T-helper 1 cell (primary cell): ENCODE measurements around the gene SCAMP3.
A peak's percentile ranks its signal among the peaks of the same experiment; 100 is the strongest.
"Not testable (repeated sequence)": the region's sequence is repeated elsewhere in the genome, so short reads cannot be mapped to it uniquely, and the experiment has no call there.

ENCODE experiments used
- DNase-seq, 5 donors: peaks; one replicate each; pipeline ENCODE4 v3.0.0-alpha.2; 2012 to 2020
- total RNA-seq, 4 donors: gene quantifications; one replicate each; lab custom pipeline; 2026; lab: John Stamatoyannopoulos, UW

The SCAMP3 gene
- total RNA-seq: 30.1 to 45.2 (median 38.2) reads per million in 4 donors

GRCh38 chr1:155261852-155262673 lies at the start of gene SCAMP3:
TSS of gene SCAMP3 (minus strand) at chr1:155262360. CDS start at chr1:155262151, 209 bp downstream.
- DNase-seq: peak; percentile 75 to 91 (median 82)

DNA sequence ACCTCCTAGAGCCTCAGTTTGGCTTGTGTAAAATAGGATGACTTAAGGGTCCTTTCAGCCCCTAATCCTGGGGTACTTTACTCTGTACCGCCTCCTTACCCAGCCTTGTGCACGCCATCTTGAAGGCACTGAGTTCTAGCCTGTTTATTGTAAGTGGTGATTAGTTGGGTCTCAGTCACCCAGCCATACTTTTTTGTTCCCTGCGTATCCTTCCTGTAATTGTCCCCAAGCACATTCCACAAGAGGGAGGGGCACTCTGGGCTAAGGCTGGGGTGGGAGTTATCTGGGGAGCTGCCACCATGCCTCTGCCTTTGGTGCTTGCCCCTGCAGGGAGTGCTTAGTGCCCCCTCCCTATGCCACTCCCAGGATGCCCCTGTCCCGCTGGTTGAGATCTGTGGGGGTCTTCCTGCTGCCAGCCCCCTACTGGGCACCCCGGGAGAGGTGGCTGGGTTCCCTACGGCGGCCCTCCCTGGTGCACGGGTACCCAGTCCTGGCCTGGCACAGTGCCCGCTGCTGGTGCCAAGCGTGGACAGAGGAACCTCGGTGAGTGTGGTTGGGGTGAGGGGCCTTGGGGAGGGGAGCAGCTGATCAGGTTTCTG lies 47.4 kb upstream of the SCAMP3 start:
- DNase-seq: no peak

GRCh38 chr1:155308493-155309422 lies 46.6 kb upstream of the SCAMP3 start, which contains the start of gene FDPS:
TSS of gene FDPS (plus strand) at chr1:155308866. CDS start at chr1:155309790, 924 bp downstream.
- peak; percentile 94 to 99 (median 97) for DNase-seq

GRCh38 chr1:155307247-155307740 lies 45.1 kb upstream of the SCAMP3 start:
- peak in 1 of 5 donors; percentile 38 for DNase-seq

DNA sequence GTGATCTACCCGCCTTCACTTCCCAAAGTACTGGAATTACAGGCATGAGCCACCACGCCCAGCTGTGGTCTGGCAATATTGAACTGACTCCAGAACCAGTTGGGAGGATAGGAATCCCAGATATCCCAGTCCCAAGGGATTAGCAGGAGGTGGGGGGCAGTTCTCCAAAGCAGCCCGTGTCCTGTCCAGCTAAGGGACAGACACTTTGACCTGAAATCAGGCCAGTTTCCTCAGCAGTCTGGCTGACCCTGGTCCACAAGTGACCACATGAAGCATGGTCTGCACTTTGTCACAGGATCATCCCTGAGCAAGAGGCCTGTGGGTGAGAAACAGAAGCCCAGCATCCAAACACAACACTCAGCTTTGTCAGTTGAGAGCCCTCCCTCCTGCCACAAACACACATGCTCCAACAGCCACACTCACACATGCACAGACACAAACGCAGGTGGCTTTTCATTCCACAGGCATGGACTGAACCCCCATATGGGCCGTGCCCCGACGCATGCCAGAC lies 43.8 kb upstream of the SCAMP3 start:
- DNase-seq: no peak

DNA sequence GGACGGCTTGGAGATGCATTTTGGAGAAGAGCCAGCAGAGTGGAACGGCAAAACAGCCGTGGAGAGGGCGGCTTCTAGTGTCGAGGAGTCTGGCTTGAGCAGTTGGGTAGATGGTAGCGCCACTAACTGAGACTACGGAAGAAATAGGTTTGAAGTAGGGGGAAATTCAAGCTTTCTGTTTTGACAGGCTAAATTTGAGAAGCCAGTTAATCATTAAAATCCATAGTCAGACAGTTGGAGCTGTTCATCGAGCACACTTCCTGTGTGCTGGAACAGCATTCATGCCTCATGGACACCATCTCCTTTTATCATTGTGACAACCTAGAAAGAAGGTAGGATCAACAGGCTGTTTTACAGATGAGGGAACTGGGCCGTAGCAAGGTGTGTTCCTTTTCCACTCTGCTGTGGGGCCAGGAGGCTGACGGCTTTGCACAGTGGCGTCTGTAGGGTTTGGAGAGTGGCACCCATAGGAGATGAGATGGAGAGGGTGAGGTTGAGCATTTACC lies 42.5 kb upstream of the SCAMP3 start:
- DNase-seq: no peak

DNA sequence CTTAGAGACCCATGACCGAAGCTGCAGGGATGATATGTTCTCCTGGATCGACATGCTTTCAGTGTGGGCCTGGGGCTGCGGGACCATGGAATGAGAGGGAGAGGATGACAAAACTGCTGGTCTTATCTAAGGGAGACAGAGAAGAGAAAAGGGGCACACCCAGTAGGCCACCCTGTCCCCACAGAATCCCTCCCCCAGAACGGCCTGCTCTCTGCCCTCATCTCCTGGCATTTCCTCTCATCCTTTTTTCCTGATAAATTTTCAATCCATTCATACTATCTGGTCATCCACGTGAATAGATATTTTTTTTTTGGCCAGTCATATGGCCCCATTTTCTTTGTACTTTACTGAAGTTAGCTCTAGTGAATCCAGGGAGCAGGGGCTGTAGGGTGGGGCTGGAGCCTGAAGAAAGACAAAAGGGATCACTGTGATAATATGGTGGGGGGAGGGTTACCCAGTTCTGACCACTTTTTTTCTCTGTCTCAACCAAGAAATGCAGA lies 39.2 kb upstream of the SCAMP3 start, which contains the start of gene PKLR:
PKLR (minus strand) TSS at position 97 of the 500 bp plus-strand sequence; CDS start at position 54, 43 bp downstream.
- DNase-seq: no peak

- DNase-seq: no peak
Observed at GRCh38 chr1:155300553-155301329, 38.6 kb upstream of the SCAMP3 start.

GRCh38 chr1:155300024-155300423 lies 37.9 kb upstream of the SCAMP3 start:
- DNase-seq: no peak

GRCh38 chr1:155297384-155297783 lies 35.2 kb upstream of the SCAMP3 start:
- no peak for DNase-seq

DNA sequence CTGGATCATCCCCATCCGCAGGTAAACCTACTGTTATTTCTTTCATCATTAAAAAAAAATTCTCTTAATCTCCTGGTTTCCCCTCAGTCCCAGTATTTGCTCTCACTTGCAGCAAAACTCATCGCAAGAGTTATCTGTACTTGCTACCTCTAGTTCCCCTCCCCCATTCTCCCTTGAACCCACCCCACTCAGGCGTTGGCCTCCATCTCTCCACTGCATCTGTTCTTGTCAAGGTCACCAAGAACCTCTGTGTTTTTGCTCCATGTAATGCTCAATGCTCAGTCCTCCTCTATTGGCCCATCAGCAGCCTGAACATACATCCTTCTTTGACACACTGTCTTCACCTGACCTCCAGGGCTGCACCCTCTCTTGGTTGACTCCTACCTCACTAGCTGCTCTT lies 34.5 kb upstream of the SCAMP3 start:
- no peak for DNase-seq

DNA sequence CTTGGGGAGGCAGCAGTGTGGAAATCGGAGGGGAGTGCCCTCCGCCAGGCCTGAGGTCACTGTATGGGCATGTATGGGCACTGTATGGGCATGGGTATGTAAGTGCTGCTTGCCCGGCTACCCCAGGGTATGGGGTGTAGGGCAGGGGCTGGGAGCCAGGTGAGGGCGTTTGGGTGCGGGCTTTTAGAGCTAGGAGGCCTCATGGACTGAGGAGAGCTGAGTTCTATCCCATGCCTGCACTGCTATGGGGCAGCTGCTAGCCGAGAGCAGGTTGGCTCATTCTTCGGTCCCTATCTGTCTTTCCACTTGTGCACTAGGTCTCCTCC lies 33.7 kb upstream of the SCAMP3 start:
- no peak for DNase-seq

DNA sequence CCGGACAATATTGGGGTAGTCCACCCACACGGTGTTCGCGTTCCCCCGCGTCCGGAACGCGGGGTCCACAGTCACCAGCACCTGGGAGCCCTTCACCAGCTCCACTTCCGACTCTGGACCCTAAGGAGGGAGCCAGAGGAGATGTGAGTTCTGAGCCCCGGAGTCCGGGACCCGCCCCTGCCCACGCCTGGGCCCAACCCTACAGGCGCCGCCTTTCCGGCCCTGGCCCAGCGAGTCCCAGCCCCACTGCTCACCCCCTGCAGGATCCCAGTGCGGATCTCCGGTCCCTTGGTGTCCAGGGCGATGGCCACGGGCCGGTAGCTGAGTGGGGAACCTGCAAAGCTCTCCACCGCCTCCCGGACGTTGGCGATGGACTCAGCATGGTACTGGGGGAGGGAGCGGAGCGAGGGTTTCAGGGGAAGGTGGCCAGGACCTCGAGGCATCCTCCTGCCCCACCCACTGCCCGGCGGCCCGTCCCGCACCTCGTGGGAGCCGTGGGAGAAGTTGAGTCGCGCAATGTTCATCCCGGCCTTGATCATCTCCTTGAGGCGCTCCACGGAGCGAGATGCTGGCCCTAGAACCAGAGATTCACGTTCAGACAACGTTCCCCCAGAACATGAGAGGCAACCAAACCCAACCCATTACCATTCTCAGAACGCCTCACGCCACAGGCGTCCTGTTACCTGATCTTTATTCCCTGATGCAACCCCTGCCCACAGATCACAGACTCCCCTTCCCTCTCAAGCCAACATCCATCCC lies 33.2 kb upstream of the SCAMP3 start:
- no peak for DNase-seq

DNA sequence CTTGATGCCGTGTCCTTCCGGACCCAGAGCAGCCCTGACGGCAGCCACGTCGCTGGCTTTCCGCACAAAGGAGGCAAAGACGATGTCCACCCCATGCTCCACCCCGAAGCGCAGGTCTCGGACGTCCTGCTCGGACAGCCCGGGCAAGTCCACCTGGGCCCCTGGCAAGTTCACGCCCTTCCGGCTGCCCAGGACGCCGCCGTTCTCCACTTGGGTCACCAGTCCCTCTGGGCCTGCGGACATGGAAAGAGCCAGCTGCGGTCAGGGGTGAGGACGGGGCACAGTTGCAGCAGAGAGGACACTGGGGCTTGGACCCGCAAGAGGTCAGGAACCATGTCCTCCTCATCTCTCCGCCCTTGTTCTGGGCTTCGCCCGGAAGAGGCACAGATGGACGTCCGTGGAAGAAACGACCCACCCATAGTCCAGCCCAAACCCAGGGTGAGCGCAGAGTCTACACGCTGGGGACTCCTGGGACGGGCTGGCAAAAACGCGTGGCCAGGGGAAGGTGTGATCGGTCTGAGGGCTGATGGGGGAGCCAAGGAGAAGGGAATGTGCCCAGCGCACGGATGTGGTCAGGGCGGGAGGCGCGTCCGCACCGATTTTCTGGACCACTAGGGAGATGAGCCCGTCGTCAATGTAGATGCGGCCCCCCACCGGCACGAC lies 32.5 kb upstream of the SCAMP3 start:
- DNase-seq: no peak

- no peak for DNase-seq
Observed at GRCh38 chr1:155293086-155293749, 31.1 kb upstream of the SCAMP3 start.

GRCh38 chr1:155291006-155291405 lies 28.8 kb upstream of the SCAMP3 start:
- DNase-seq: not testable (repeated sequence)

- DNase-seq: no peak
Observed at GRCh38 chr1:155287987-155288543, 25.9 kb upstream of the SCAMP3 start.

DNA sequence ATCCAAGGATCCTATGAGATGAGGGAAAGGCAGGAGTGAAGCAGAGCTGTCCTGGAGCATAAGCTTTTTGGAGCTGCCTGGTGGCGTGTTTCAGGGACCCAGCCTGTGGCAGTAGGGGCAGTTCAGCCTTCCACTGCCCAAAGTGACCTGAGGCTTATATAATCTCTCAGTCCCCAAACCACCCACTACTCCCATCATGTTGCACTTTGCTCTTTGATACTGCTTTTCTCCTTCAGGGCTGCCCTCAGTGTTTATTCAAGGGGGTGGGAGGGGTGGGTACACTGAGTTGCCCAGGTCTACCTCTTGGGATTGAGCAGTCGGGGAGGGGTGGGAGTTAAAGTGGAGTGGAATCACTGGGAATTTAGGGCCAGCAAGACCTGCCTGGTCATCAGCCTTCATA lies 24.4 kb upstream of the SCAMP3 start:
- no peak for DNase-seq

GRCh38 chr1:155285631-155286044 lies 23.5 kb upstream of the SCAMP3 start:
- DNase-seq: no peak
